HEK293T (cell line): ENCODE results near the gene ECSIT.

Source experiments
- BHLHE40 ChIP-seq: fragments of 450-650 bp; IDR thresholded peaks from 2 replicates; pipeline ENCODE4 v1.6.1; 2016; ENCODE audit warnings: mild to moderate bottlenecking, moderate library complexity, borderline replicate concordance
- CTBP1 ChIP-seq: fragments of 450-650 bp; IDR thresholded peaks from 2 replicates; pipeline ENCODE4 v1.6.1; 2016; ENCODE audit warnings: borderline replicate concordance
- FOXA1 ChIP-seq: fragments of 450-650 bp; IDR thresholded peaks from 2 replicates; pipeline ENCODE4 v1.6.1; 2016; ENCODE audit warnings: mild to moderate bottlenecking
- NFRKB ChIP-seq: fragments of 450-650 bp; IDR thresholded peaks from 2 replicates; pipeline ENCODE4 v1.6.1; 2016; ENCODE audit warnings: mild to moderate bottlenecking, moderate library complexity
- PKNOX1 ChIP-seq: fragments of 450-650 bp; IDR thresholded peaks from 2 replicates; pipeline ENCODE4 v1.6.1; 2016
- SP1 ChIP-seq: fragments of 450-650 bp; IDR thresholded peaks from 2 replicates; pipeline ENCODE4 v1.6.1; 2017
- SUZ12 ChIP-seq: fragments of 450-650 bp; IDR thresholded peaks from 2 replicates; pipeline ENCODE4 v1.6.1; 2016; ENCODE audit warnings: mild to moderate bottlenecking
- ZNF384 ChIP-seq: fragments of 450-650 bp; IDR thresholded peaks from 2 replicates; pipeline ENCODE4 v1.6.1; 2016

GRCh38 chr19:11489378-11489777, 39.6 kb downstream of the ECSIT start:
- no peak for TF ChIP-seq SUZ12
- TF ChIP-seq NFRKB, result no peak
- TF ChIP-seq SP1, result no peak
- TF ChIP-seq FOXA1, result no peak
- no peak for TF ChIP-seq ZNF384
- no peak for TF ChIP-seq PKNOX1
- no peak for TF ChIP-seq BHLHE40
- TF ChIP-seq CTBP1, result no peak
